ENCODE measurements around the gene UBTD1.

UBTD1 gene

GRCh38 chr10:97597778-97598177 lies 99.1 kb downstream of the UBTD1 start:
- DNase-seq (ENCODE audit: low read depth), result no peak
- TF ChIP-seq CTCF (conservative IDR thresholded peaks at IDR 0.05; ENCODE audit: low read depth, low read length), result no peak
- H3K4me3 ChIP-seq (ENCODE audit: low read length), result no peak overlapping the region

- H3K4me3 ChIP-seq (ENCODE audit: low read length), result no peak overlapping the region
- TF ChIP-seq CTCF (conservative IDR thresholded peaks at IDR 0.05; ENCODE audit: low read depth, low read length), result no peak
- DNase-seq (ENCODE audit: low read depth), result no peak
Measured at GRCh38 chr10:97598407-97599271, 99.9 kb downstream of the UBTD1 start.

GRCh38 chr10:97599272-97599619 lies 100.5 kb downstream of the UBTD1 start:
- no peak for DNase-seq (ENCODE audit: low read depth)
- H3K4me3 ChIP-seq (ENCODE audit: low read length), result no peak overlapping the region
- no peak for TF ChIP-seq CTCF (conservative IDR thresholded peaks at IDR 0.05; ENCODE audit: low read depth, low read length)

- no peak overlapping the region for H3K4me3 ChIP-seq (ENCODE audit: low read length)
- no peak for DNase-seq (ENCODE audit: low read depth)
- no peak for TF ChIP-seq CTCF (conservative IDR thresholded peaks at IDR 0.05; ENCODE audit: low read depth, low read length)
Measured at GRCh38 chr10:97600616-97601015, 101.9 kb downstream of the UBTD1 start.

- DNase-seq (ENCODE audit: low read depth), result no peak
- H3K4me3 ChIP-seq (ENCODE audit: low read length), result no peak overlapping the region
- TF ChIP-seq CTCF (conservative IDR thresholded peaks at IDR 0.05; ENCODE audit: low read depth, low read length), result no peak
Measured at GRCh38 chr10:97601268-97602215, 102.8 kb downstream of the UBTD1 start.

- H3K4me3 ChIP-seq (ENCODE audit: low read length), result no peak overlapping the region
- TF ChIP-seq CTCF (conservative IDR thresholded peaks at IDR 0.05; ENCODE audit: low read depth, low read length), result no peak
Measured at GRCh38 chr10:97607095-97607636, 108.4 kb downstream of the UBTD1 start.

More at GRCh38 chr10:97607095-97607636, 108.4 kb downstream of the UBTD1 start:
- no peak for DNase-seq (ENCODE audit: low read depth)

Measured in retinal pigment epithelial cell (primary cell).